K562 (cell line): ENCODE data around the gene HOXC10. TPM values are rescaled to one million over a fixed set of nuclear protein-coding genes. Genes with fewer than 3 reads are reported as not detected.
A peak's percentile ranks its signal among the peaks of the same experiment; 100 is the strongest.

ENCODE experiments used
- MEIS2 ChIP-seq: fragments of 450-650 bp; IDR thresholded peaks from 2 replicates; pipeline ENCODE4 v1.6.1; 2014; ENCODE audit warnings: mild to moderate bottlenecking; ENCODE audit not compliant: partially characterized antibody
- MTA1 ChIP-seq: fragments of 450-650 bp; IDR thresholded peaks from 2 replicates; pipeline ENCODE4 v1.6.1; 2017; ENCODE audit warnings: borderline replicate concordance
- PKNOX1 ChIP-seq: fragments of 450-650 bp; IDR thresholded peaks from 2 replicates; pipeline ENCODE4 v1.6.1; 2016
- POLR2G ChIP-seq: fragments of 200-400 bp; formaldehyde crosslinking; IDR thresholded peaks from 2 replicates; pipeline ENCODE4 v1.6.1; 2017; ENCODE audit warnings: low read depth, mild to moderate bottlenecking, antibody characterized with exemption, low read length, moderate library complexity
- ZBTB33 ChIP-seq: sonication (generic); formaldehyde crosslinking; IDR thresholded peaks from 2 replicates; pipeline ENCODE4 v1.8.1; 2023; ENCODE audit warnings: mild to moderate bottlenecking, missing genetic modification reagents
- ZC3H4 ChIP-seq: sonication (generic); formaldehyde crosslinking; IDR thresholded peaks from 2 replicates; pipeline ENCODE4 v1.9.0; 2021; ENCODE audit warnings: missing genetic modification reagents, borderline replicate concordance
- ZNF146 ChIP-seq: IDR thresholded peaks from one replicate; pipeline ENCODE4 v1.6.1; 2018; ENCODE audit warnings: missing compliant biosample characterization; ENCODE audit not compliant: unreplicated experiment
- polyA plus RNA-seq, 8 experiments: library from polyadenylated mRNA; depleted of rRNA in 4 of 8; stranded (reverse) in 5 of 8; unstranded in 3 of 8; fragments of >200 nt; fragmentation: Nextera tagmentation in 2 of 8; fragmentation: Illumina TruSeq in 1 of 8; extraction: Ambion mirVana in 2 of 8; extraction: Trizol in 1 of 8; gene quantifications; 2 replicates each; pipeline versions ENCODE4 v1.2.1 to v1.2.3, GENCODE V29; 2011 to 2014; ENCODE audit warnings: inconsistent platforms in 1 of 8, missing spikeins in 1 of 8
- total RNA-seq, 7 experiments: library from RNA; depleted of rRNA in 6 of 7; stranded (reverse); fragments of >200 nt in 6 of 7; fragmentation: Illumina TruSeq in 2 of 7; extraction: Trizol in 2 of 7; gene quantifications; 2 replicates each; pipeline versions ENCODE4 v1.2.1 to v1.2.3, GENCODE V29; 2011 to 2021; ENCODE audit warnings: low replicate concordance in 1 of 7

The HOXC10 gene
- total and polyA plus RNA-seq, 9 of the 15 experiments (the other 6 are each of a cell fraction or from before 2014, with no cell fraction given): 0.13 to 0.77 (median 0.35) TPM; not detected in 2

GRCh38 chr12:53997204-53998109 is 12.5 kb downstream of the HOXC10 start (continued):
- TF ChIP-seq POLR2G (peak; percentile 27; the same call in 1 of the 2 replicates), ZC3H4 (CRISPR knock-in tag) (0 out of 2 replicates have a peak, but pooled peaks have one; percentile 43), ZBTB33 (CRISPR knock-in tag) (0 out of 2 replicates have a peak, but pooled peaks have one; percentile 31), PKNOX1 (peak; percentile 96), MEIS2 (peak; percentile 44), ZNF146 (CRISPR knock-in tag) (no peak), MTA1 (no peak)
